Type B pancreatic cell (in vitro differentiated cells): ENCODE measurements around the gene ITPK1. TPM values are rescaled to one million over a fixed set of nuclear protein-coding genes. Genes with fewer than 3 reads are reported as not detected.

Source experiments
- DNase-seq: peaks from one replicate; pipeline ENCODE4 v3.0.0; 2021; ENCODE audit warnings: mixed read lengths; ENCODE audit not compliant: unreplicated experiment; ENCODE audit errors: extremely low spot score
- H3K27ac Mint-ChIP-seq: 2 replicates; pipeline ENCODE4 v1.8.0; 2021; ENCODE audit warnings: mild to moderate bottlenecking, mixed read lengths
- H3K27me3 Mint-ChIP-seq: 2 replicates; pipeline ENCODE4 v1.8.0; 2021; ENCODE audit warnings: mixed read lengths
- H3K36me3 Mint-ChIP-seq: 2 replicates; pipeline ENCODE4 v1.8.0; 2021; ENCODE audit warnings: mixed read lengths
- H3K4me1 Mint-ChIP-seq: one replicate; pipeline ENCODE4 v1.8.0; 2021; ENCODE audit warnings: mixed read lengths; ENCODE audit not compliant: unreplicated experiment
- H3K4me3 Mint-ChIP-seq: 2 replicates; pipeline ENCODE4 v1.8.0; 2021; ENCODE audit warnings: mild to moderate bottlenecking, mixed read lengths
- H3K9me3 Mint-ChIP-seq: 2 replicates; pipeline ENCODE4 v1.8.0; 2021; ENCODE audit warnings: mixed read lengths
- total RNA-seq: library from RNA; stranded (reverse); gene quantifications from 2 replicates; pipeline ENCODE4 v1.2.1, GENCODE V29; 2021; ENCODE audit warnings: low replicate concordance
- TF ChIP-seq, protein P1 (sequence below): fragments of 200-600 bp; sonication (generic); conservative IDR thresholded peaks from 2 replicates; pipeline ENCODE4 v1.5.0; 2021; ENCODE audit warnings: antibody characterized with exemption, mild to moderate bottlenecking

ITPK1 gene
- total RNA-seq, 1 donor from 2014 or later: 40.2 TPM

DNA sequence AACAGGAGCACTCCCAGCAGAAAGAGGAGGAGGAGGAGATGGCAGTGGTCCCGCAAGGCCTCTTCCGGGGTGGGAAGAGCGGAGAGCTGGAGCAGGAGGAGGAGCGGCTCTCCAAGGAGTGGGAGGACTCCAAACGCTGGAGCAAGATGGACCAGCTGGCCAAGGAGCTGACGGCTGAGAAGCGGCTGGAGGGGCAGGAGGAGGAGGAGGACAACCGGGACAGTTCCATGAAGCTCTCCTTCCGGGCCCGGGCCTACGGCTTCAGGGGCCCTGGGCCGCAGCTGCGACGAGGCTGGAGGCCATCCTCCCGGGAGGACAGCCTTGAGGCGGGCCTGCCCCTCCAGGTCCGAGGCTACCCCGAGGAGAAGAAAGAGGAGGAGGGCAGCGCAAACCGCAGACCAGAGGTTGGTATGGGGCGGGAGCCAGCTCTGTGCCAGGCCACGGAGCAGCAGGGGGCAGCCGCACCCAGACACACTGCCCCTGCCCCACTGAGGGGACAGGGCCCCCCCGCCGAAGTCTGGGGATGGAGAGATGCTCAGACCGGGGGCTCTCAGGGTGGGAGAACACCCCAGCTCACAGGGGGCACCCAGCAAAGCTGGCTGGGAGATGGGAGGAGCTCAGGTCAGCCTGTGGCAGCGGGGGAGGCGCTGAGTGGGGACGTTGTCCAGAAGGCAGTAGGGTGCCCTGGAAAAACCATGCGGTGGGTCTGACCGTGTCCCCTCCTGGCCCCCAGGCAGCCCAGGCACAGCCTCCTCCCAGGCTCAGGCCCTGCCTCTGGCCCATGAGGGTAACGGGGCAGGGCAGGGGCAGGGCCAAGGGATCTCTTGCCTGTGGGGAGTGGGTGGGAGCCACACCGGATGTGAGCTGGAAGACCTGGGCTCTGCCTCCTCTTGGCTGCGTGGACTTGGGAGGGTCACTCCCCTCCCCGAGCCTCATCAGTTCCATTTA lies 183.0 kb downstream of the ITPK1 start:
- no peaks in the 10 kb centered on the region for H3K27me3 Mint-ChIP-seq
- no peak overlapping the region for H3K27ac Mint-ChIP-seq
- H3K4me3 Mint-ChIP-seq: no peak overlapping the region
- DNase-seq: no peak
- H3K9me3 Mint-ChIP-seq: no peaks in the 10 kb centered on the region
- TF ChIP-seq, protein P1, sequence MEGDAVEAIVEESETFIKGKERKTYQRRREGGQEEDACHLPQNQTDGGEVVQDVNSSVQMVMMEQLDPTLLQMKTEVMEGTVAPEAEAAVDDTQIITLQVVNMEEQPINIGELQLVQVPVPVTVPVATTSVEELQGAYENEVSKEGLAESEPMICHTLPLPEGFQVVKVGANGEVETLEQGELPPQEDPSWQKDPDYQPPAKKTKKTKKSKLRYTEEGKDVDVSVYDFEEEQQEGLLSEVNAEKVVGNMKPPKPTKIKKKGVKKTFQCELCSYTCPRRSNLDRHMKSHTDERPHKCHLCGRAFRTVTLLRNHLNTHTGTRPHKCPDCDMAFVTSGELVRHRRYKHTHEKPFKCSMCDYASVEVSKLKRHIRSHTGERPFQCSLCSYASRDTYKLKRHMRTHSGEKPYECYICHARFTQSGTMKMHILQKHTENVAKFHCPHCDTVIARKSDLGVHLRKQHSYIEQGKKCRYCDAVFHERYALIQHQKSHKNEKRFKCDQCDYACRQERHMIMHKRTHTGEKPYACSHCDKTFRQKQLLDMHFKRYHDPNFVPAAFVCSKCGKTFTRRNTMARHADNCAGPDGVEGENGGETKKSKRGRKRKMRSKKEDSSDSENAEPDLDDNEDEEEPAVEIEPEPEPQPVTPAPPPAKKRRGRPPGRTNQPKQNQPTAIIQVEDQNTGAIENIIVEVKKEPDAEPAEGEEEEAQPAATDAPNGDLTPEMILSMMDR: no peak
- H3K36me3 Mint-ChIP-seq: no peaks in the 10 kb centered on the region
- H3K4me1 Mint-ChIP-seq: no peaks in the 10 kb centered on the region

DNA sequence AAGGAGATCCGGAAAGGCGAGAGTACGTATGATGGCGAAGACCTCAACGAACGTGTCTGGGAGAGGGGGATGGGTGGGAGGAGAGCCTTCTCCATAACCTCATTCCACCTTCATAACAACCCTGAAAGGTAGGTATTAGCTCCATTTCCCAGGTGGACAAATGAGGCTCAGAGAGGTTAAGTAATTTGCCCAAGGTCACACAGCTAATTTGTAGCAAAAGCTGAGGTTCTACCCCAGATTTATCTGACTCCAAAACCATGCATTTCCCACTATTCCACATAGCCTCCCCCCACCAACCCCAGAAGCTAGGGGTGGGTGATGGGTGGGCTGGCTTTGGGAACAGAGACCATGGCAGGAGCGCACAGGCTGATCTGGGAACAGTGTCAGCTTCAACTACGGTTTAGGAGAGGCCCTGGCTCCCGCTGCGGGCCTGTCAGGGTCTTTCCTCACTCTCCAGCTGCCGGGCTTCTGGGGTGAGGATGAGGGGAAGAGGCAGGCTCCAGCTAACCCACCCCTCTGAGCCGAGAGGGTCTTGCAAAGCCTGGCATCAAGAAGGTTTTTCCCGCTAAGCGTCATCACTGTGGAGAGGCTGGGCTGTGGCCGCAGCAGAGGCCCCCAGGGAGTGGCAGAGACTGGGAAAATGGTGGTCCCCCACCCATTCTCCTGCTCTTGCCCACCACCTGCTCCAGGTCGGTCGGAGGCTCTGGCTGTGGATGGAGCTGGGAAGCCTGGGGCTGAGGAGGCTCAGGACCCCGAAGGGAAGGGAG lies 183.9 kb downstream of the ITPK1 start:
- TF ChIP-seq, protein P1: no peak
- Mint-ChIP-seq H3K36me3 (no peaks in the 10 kb centered on the region), H3K27me3 (peaks cover 2% of the 10 kb centered on the region), H3K27ac (no peak overlapping the region), H3K4me1 (no peaks in the 10 kb centered on the region), H3K4me3 (no peak overlapping the region), H3K9me3 (no peaks in the 10 kb centered on the region)
- no peak for DNase-seq

DNA sequence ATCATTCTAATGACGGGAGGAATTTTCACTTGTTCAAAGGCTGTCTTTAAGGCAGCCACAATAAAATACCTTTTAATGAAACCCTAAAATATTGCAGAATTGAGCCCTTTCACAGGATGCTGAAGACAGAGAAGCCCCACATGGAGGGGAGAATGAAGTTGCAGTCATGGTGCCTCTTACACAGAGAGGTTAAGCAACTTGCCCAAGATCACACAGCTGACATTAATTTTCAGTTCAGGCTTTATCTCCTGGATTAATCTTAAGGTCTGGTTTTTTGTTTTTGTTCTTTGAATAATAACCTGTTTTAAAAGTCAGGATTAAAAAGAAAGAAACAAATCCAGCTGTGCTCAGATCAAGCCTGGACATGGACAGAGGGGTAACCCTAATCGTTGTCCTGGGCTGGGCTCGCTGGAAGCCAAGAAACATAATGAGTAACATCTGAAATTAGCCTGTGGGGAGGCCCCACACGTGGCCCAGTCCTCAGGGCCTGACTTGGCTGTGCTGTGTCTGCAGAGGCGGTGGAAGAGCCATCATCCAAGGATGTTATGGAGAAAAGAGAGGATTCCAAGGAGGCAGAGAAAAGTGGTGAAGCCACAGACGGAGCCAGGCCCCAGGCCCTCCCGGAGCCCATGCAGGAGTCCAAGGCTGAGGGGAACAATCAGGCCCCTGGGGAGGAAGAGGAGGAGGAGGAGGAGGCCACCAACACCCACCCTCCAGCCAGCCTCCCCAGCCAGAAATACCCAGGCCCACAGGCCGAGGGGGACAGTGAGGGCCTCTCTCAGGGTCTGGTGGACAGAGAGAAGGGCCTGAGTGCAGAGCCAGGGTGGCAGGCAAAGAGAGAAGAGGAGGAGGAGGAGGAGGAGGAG lies 184.8 kb downstream of the ITPK1 start:
- Mint-ChIP-seq H3K36me3 (no peaks in the 10 kb centered on the region), H3K27ac (peak overlapping the region; percentile 28), H3K4me3 (no peak overlapping the region), H3K4me1 (no peaks in the 10 kb centered on the region), H3K9me3 (no peaks in the 10 kb centered on the region), H3K27me3 (peaks cover 8% of the 10 kb centered on the region)
- DNase-seq: no peak
- TF ChIP-seq, protein P1: no peak

DNA sequence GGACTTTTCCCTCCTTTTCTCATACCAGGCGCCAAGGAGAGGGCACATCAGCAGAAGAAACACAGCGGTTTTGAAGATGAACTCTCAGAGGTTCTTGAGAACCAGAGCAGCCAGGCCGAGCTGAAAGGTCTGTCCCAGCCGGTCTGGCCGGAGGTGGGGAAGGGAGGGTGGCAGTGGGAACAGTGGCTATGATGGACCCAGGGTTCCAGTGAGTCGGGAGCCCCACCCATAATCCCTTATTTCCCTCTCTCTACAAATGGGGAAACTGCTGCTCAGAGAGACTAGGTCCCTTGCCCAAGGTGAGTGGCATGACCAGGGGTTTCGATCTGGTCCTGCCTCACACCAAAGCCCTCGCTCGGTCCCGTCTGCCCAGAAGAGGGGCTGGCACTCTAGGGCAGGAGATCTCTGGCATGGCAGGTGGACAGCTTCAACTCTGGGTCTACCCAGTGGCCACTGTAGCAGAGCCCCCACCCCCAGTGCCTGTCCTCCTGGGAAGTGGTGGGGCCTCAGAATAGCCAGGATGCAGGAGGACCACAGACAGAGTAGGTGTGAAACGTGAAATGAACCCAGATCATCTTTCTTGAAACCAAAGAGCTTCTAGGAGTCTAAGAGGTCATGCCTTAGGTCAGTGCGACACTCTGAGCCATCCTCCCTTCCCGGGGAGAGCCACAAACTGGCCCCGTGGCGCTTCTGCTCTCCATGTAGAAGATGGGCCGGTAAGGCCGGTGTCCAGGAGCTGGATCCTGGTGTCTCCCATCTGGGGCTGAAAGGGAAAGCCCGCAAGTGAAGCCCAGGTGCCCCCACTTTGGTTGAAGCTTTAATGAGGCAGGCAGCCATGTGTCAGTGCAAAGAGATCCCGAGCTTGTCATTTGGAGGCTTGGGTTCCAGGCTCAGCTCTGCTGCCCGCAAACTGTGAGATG lies 185.8 kb downstream of the ITPK1 start:
- Mint-ChIP-seq H3K4me3 (no peak overlapping the region), H3K4me1 (no peaks in the 10 kb centered on the region)

More for the DNA sequence above, 185.8 kb downstream of the ITPK1 start:
- Mint-ChIP-seq H3K36me3 (no peaks in the 10 kb centered on the region), H3K27me3 (peaks cover 16% of the 10 kb centered on the region), H3K9me3 (no peaks in the 10 kb centered on the region), H3K27ac (no peak overlapping the region)
- no peak for DNase-seq
- TF ChIP-seq, protein P1: no peak
